HAP-1 (cell line): ENCODE results near the gene SLC25A30.
"Not testable (repeated sequence)": the region's sequence is repeated elsewhere in the genome, so short reads cannot be mapped to it uniquely, and the experiment has no call there.

Experiments
- DNase-seq, 2 experiments: peaks; one replicate each; pipeline ENCODE4 v3.0.0-alpha.2; 2016 to 2020; ENCODE audit warnings: low spot score in 2 of 2
- H3K27me3 ChIP-seq: fragments of 250-450 bp; sonication (Bioruptor Pico); 2 replicates; pipeline ENCODE4 v1.5.1; 2020; ENCODE audit warnings: low read depth, mild to moderate bottlenecking, moderate library complexity
- H3K36me3 ChIP-seq: fragments of 250-450 bp; sonication (Bioruptor Pico); replicated peaks from 2 replicates; pipeline ENCODE4 v1.5.1; 2020; ENCODE audit warnings: mild to moderate bottlenecking
- H3K4me1 ChIP-seq: fragments of 250-450 bp; sonication (Bioruptor Pico); 2 replicates; pipeline ENCODE4 v1.5.1; 2020; ENCODE audit warnings: mild to moderate bottlenecking
- H3K4me3 ChIP-seq: fragments of 250-450 bp; sonication (Bioruptor Pico); 2 replicates; pipeline ENCODE4 v1.5.1; 2020; ENCODE audit warnings: mild to moderate bottlenecking, moderate library complexity
- H3K9me3 ChIP-seq: fragments of 250-450 bp; sonication (Bioruptor Pico); 2 replicates; pipeline ENCODE4 v1.5.1; 2020; ENCODE audit warnings: mild to moderate bottlenecking, moderate library complexity
- in situ Hi-C: fragments of 300-500 bp; cut with MboI; formaldehyde crosslinking; loops from 3 replicates; pipeline ENCODE4 v1.14.3; 2020; ENCODE audit warnings: low sequenced_read_pairs, inconsistent platforms, mixed read lengths

The SLC25A30 gene

DNA sequence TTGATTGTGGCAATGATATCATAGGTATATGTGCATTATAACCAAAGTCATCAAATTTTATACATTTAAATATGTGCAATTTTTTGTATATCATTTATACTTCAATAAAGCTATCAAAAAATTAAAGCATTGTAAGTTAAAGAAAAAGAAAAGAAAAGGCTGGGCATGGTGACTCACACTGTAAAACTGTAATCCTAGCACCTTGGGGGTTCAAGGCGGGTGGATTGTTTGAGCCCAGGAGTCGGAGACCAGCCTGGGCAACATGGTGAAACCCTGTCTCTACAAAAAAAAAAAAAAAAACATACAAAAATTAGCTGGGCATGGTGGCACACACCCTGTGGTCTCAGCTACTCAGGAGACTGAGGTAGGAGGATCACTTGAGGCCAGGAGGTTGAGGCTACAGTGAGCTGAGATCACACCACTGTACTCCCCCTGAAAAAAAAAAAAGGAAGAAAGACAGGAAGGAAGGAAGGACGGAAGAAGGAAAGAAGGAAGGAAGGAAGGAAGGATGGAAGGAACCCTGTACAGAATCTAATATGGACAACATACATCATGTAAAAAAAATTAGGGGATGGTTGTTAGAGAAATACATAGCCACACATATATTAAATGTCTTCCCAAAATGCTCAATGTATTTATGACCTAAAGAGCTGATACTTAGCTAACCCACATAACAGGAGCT is 21.7 kb upstream of the SLC25A30 start:
- DNase-seq: no peak
- Histone ChIP-seq H3K9me3 (no peaks in the 10 kb centered on the region), H3K36me3 (no peaks in the 10 kb centered on the region), H3K4me3 (no peak overlapping the region), H3K4me1 (no peaks in the 10 kb centered on the region), H3K27me3 (no peaks in the 10 kb centered on the region)
- in situ Hi-C loops: no loop called here

DNA sequence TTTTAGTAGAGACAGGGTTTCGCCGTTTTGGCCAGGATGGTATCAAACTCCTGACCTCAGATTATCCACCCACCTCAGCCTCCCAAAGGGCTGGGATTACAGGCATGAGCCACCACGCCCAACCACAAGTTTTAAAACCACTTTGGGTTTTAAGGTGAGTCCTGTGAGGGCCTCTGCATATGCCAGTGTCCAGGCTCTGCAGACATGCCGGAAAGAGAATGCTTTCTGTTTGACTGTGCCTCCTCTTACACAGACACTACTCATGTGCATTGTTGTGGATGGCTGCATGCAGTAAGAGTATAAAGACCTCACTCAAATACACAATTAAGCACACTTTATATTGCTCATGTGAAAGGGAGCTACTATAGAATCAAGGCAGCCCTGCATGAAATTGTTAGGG is 20.8 kb upstream of the SLC25A30 start:
- no peaks in the 10 kb centered on the region for H3K4me1 ChIP-seq
- DNase-seq: no peak
- no peaks in the 10 kb centered on the region for H3K27me3 ChIP-seq
- H3K36me3 ChIP-seq: no peaks in the 10 kb centered on the region
- H3K4me3 ChIP-seq: no peak overlapping the region
- in situ Hi-C loops: no loop called here
- H3K9me3 ChIP-seq: no peaks in the 10 kb centered on the region

DNA sequence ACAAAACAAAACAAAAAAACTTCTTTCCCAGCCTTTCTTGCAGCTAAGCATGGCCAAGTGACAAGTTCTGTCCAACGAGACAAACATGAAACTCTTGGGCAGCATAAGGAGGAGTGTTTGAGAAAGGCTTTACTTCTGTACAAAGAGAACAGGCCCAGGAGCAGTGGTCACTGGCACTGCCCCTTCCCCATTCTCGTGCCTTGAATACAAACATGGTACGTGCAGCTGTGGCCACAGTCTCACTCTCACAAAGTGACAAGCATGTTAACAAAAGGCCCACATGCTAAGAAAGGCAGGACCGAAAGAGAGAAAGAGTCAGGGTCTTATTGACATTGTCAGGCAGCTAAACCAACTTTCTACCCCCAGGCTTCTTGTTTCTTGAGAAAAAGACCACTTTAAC is 19.8 kb upstream of the SLC25A30 start:
- DNase-seq: no peak
- Histone ChIP-seq H3K4me1 (no peaks in the 10 kb centered on the region), H3K27me3 (no peaks in the 10 kb centered on the region), H3K4me3 (no peak overlapping the region), H3K9me3 (no peaks in the 10 kb centered on the region), H3K36me3 (no peaks in the 10 kb centered on the region)
- in situ Hi-C loops: no loop called here

DNA sequence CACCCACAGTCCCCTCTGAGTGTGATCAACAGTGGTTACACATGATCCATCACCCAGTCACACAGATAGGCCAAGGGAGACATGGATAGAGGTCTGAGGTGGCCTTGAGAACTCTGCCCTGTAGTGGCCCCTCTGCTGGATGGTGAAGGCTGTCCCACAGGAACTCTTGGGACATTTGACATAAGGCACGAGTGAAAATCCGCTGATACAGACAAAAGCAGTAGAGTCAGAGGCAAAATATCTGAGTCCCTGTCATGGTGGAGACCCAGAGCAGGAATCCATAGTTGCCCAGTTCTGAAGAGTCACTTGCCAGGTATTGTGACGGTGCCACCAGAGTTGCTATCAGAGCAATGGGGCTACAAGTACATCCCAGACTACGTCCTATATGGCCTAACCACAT is 18.8 kb upstream of the SLC25A30 start:
- Histone ChIP-seq H3K36me3 (no peaks in the 10 kb centered on the region), H3K4me1 (no peaks in the 10 kb centered on the region), H3K27me3 (no peaks in the 10 kb centered on the region), H3K9me3 (no peaks in the 10 kb centered on the region), H3K4me3 (no peak overlapping the region)
- in situ Hi-C loops: no loop called here
- DNase-seq: no peak

DNA sequence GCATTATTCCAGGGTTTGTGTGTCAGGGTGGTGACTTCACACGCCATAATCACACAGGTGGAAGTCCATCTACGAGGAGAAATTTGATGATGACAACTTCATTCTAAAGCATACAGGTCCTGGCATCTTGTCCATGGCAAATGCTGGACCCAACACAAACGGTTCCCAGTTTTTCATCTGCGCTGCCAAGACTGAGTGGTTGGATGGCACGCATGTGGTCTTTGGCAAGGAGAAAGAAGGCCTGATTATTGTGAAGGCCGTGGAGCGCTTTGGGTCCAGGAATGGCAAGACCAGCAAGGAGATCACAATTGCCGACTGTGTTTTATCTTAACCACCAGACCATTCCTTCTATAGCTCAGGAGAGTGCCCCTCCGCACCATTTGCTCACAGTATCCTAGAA is 18.2 kb upstream of the SLC25A30 start:
- in situ Hi-C loops: no loop called here

DNA sequence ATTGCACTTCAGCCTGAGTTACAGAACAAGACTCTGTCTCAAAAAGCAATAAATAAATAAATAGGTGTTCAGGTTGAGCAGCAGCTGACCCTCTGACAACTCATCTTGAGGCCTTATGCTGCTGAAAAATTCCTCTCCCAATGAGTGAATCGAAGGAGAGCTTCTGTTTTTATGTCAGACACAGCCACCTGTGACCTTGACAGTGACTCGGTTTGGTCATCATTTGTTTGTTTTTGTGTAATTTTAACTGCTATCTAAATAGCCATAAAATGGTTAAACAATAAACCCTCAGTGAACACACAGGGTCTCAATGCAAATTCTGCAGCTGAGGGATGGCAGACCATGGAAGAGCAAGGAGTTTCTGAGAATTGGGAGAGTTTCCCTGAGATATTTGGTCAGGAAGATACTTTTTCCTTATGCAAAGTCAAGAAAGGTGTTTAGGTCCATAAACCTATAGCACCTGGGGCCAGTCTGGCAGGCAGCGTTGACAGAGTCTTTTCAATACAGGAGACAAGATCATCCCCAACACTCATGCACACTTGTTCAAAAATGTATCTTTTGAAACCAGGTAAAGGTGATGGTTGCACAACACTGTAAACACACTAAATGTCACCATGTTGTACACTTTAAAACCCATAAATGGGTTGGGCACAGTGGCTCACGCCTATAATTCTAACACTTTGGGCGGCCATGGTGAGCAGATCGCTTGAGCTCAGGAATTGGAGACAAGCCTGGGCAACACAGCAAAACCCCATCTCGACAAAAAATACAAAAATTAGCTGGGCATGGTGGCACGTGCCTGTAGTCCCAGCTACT is 16.6 kb upstream of the SLC25A30 start:
- H3K4me3 ChIP-seq: no peak overlapping the region
- in situ Hi-C loops: no loop called here
- no peaks in the 10 kb centered on the region for H3K4me1 ChIP-seq
- no peaks in the 10 kb centered on the region for H3K27me3 ChIP-seq
- no peaks in the 10 kb centered on the region for H3K9me3 ChIP-seq
- DNase-seq: no peak
- no peaks in the 10 kb centered on the region for H3K36me3 ChIP-seq

More for the DNA sequence above, 18.2 kb upstream of the SLC25A30 start:
- Histone ChIP-seq H3K36me3 (no peaks in the 10 kb centered on the region), H3K4me1 (no peaks in the 10 kb centered on the region), H3K4me3 (no peak overlapping the region), H3K27me3 (no peaks in the 10 kb centered on the region), H3K9me3 (no peaks in the 10 kb centered on the region)
- no peak for DNase-seq

DNA sequence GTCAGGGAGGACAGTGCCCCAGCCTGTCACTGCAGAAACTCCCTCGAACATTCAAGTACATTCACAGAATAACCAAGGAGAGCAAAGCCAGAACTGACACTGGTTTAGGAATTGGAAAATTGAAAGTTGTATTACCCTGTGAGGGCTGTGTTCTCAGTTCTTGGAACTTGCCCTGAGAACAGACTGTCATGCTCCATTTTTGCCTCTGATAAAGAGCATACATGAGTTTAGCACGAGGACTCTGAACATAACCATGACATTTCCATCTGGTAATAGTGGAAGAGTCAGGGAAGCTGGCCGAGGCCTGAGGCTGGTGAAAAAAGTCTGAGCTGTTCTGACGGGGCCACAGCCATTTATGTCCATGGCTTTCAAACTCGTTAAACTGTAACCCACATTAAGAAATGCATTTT is 15.2 kb upstream of the SLC25A30 start:
- Histone ChIP-seq H3K4me3 (no peak overlapping the region), H3K9me3 (no peaks in the 10 kb centered on the region), H3K27me3 (no peaks in the 10 kb centered on the region), H3K36me3 (no peaks in the 10 kb centered on the region), H3K4me1 (no peaks in the 10 kb centered on the region)
- in situ Hi-C loops: no loop called here
- DNase-seq: no peak

DNA sequence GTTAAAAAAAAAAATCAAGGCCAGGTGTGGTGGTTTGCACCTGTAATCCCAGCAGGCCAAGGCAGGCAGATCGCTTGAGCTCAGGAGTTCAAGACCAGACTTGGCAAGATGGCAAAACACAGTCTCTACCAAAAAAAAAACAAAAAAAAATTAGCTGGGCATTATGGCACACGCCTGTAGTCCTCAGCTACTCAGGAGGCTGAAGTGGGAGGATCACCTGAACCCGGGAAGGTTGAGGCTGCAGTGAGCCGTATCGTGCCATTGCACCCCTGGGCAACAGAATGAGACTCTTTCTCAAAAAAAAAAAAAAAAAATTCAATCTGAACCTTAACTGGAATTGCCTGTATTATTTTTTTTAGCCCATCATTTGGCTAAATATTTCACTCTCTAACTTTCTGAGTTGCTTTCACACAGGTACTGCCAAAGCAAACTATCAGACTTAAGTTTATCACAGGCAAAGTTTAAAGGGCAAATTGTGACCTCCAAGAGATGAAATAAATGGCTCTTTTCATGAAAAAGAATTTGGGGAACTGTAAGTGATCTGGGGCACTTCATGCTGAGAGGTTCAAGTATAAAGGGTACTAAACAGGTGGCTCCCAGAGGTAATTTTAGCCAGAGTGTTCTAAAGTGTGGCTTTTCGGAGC is 14.7 kb upstream of the SLC25A30 start:
- H3K4me3 ChIP-seq: no peak overlapping the region
- no peaks in the 10 kb centered on the region for H3K9me3 ChIP-seq
- DNase-seq: no peak
- no peaks in the 10 kb centered on the region for H3K27me3 ChIP-seq
- no peaks in the 10 kb centered on the region for H3K36me3 ChIP-seq
- H3K4me1 ChIP-seq: no peaks in the 10 kb centered on the region
- in situ Hi-C loops: no loop called here

DNA sequence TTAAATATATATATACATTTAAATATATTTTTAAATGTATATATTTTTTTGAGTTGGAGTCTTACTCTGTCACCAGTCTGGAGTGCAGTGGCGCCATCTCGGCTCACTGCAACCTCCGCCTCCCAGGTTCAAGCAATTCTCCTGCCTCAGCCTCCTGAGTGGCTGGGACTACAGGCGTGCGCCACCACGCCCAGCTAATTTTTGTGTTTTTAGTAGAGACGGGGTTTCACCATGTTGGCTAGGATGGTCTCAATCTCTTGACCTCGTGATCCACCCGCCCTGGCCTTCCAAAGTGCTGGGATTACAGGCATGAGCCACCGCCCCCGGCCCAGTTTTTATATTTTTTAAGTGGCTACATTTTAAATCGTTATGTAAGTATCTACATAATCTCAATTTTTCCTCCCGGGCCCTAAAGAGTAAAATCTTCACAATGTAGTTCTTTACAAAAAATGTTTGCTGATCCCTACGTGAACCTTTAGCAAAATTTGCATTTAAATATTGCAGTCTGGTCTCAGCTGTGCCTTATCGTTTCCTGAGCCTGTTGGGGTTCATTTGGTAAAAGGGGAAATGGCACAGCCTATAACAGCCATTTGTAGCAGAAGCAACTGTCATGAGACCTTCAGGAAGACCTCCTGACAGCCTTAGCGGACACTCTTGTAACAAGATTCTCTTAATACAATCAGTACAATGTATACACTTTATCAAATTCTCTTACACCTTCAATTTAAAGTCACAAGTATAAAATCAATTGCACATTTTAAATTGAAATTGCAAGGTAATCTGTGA is 8.1 kb upstream of the SLC25A30 start:
- in situ Hi-C loops, DNase-seq, H3K9me3 ChIP-seq, H3K27me3 ChIP-seq, H3K4me3 ChIP-seq, H3K4me1 ChIP-seq, H3K36me3 ChIP-seq: not testable (repeated sequence)

DNA sequence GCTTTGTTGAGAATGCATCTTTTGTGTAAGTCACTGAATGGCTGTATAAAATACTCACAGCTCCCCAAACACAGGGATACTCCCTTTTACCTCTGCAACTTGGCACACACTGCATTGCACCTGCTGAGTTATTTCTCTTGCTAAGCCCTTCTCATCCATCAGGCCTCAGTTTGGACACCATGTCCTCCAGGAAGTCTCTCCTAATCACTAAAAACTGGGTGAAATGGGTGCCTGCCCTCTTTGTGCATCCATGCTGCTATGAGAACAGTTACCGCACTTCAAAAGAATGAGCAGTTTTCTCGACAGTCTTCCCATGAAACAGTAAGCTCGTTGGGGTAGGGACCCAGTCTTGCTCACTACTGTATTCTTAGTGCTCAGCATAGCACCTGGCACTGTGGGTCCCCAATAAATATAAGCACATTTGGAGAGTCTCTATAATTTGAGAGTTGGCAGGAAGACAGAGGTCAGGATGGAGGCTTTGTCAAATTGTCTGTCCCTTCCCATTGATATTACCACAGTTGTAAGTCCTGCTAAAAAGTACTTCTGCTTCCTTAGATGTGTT is 4.6 kb upstream of the SLC25A30 start:
- in situ Hi-C loops: no loop called here
- no peaks in the 10 kb centered on the region for H3K9me3 ChIP-seq
- no peaks in the 10 kb centered on the region for H3K36me3 ChIP-seq
- DNase-seq: no peak
- no peaks in the 10 kb centered on the region for H3K27me3 ChIP-seq
- no peaks in the 10 kb centered on the region for H3K4me1 ChIP-seq
- H3K4me3 ChIP-seq: no peak overlapping the region

DNA sequence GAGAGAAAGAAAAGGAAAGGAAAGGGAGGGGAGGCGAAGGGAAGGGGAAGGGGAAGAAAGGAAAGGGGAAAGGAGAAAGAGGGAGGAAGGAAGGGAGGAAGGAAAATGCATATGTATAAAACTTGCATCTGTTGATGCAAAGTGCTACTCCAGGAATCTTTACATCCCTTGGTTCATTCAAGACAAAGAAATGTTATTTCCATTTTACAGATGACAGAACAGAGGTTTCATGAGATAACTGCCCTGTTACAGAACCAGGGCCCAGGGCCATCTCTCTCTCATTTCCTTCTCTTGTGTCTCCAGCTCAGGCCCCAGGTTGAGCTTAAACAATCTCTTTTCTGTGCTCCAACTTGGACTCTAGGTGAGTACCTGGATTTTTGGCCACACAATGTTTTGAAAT is 1.8 kb upstream of the SLC25A30 start:
- Histone ChIP-seq H3K4me1 (peaks cover 9% of the 10 kb centered on the region), H3K4me3 (no peak overlapping the region), H3K36me3 (no peaks in the 10 kb centered on the region), H3K27me3 (no peaks in the 10 kb centered on the region), H3K9me3 (no peaks in the 10 kb centered on the region)
- no peak for DNase-seq
- in situ Hi-C loops: no loop called here

DNA sequence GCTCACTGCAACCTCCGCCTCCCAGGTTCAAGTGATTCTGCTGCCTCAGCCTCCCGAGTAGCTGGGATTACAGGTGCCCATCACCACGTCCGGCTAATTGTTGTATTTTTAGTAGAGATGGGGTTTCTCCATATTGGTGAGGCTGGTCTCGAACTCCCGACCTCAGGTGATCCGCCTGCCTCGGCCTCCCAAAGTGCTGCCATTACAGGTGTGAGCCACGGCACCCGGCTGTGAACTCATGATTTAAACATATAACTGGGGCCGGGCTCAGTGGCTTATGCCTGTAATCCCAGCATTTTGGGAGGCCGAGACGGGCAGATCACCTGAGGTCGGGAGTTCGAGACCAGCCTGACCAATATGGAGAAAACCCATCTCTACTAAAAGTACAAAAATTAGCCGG is 1.2 kb upstream of the SLC25A30 start:
- in situ Hi-C loops, H3K36me3 ChIP-seq, DNase-seq, H3K4me3 ChIP-seq, H3K9me3 ChIP-seq, H3K27me3 ChIP-seq: not testable (repeated sequence)
- H3K4me1 ChIP-seq: peaks cover 14% of the 10 kb centered on the region

DNA sequence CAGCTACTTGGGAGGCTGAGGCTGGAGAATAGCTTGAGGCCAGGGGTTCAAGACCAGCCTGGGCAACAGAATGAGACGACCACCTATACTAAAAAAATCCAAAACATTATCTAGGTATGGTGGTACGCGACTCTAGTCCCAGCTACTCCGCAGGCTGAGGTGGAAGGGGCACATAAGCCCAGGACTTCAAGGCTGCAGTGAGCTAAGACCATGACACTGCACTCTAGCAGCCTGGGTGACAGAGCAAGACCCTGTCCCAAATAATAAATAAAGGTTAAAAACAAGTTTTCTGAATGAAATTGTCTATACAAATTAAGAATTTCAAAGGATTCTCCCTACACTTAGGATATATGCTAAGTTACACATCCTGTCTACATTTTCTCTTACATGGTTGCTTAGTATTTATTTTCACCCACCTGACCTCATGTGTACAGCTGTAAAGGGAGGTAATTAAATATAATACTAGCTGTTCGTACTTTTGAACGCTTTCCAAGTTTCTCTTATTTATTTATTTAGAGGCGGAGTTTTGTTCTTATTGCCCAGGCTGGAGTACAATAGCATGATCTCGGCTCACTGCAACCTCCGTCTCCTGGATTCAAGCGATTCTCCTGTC is 1.6 kb downstream of the SLC25A30 start:
- DNase-seq: no peak
- in situ Hi-C loops: no loop called here
- H3K36me3 ChIP-seq: no peaks in the 10 kb centered on the region
- H3K4me3 ChIP-seq: peak overlapping the region; percentile 67
- no peaks in the 10 kb centered on the region for H3K27me3 ChIP-seq
- H3K9me3 ChIP-seq: no peaks in the 10 kb centered on the region
- peaks cover 14% of the 10 kb centered on the region for H3K4me1 ChIP-seq
